Mesodermal cell (in vitro differentiated cells): ENCODE measurements around the gene PLEKHD1.
"Not testable (repeated sequence)": the region's sequence is repeated elsewhere in the genome, so short reads cannot be mapped to it uniquely, and the experiment has no call there.

Experiments
- H3K27ac ChIP-seq: 2 replicates; pipeline ENCODE4 v1.7.0; 2013; ENCODE audit warnings: mild to moderate bottlenecking, low read depth, low read length, moderate library complexity; ENCODE audit not compliant: severe bottlenecking
- H3K36me3 ChIP-seq: 2 replicates; pipeline ENCODE4 v1.7.1; 2013; ENCODE audit warnings: mild to moderate bottlenecking, low read length, moderate library complexity; ENCODE audit not compliant: control insufficient read depth, insufficient read depth
- H3K4me1 ChIP-seq: one replicate; pipeline ENCODE4 v1.7.1; 2013; ENCODE audit warnings: mild to moderate bottlenecking, low read length; ENCODE audit not compliant: insufficient read depth, control insufficient read depth, poor library complexity, severe bottlenecking
- H3K4me3 ChIP-seq: 2 replicates; pipeline ENCODE4 v1.7.0; 2013; ENCODE audit warnings: low read length, control low read depth, mild to moderate bottlenecking; ENCODE audit not compliant: insufficient read depth, poor library complexity, severe bottlenecking; ENCODE audit errors: extremely low read depth
- H3K9me3 ChIP-seq: 2 replicates; pipeline ENCODE4 v1.7.1; 2013; ENCODE audit warnings: mild to moderate bottlenecking, low read length, moderate library complexity; ENCODE audit not compliant: control insufficient read depth
- WGBS, 2 experiments: methylation state at CpG; one replicate each; pipeline ENCODE4 v1.1.5; 2013; ENCODE audit warnings: missing lambda C conversion rate in 2 of 2; ENCODE audit not compliant: insufficient coverage in 2 of 2; 5-methylcytosine and 5-hydroxymethylcytosine counted together

Gene PLEKHD1

DNA sequence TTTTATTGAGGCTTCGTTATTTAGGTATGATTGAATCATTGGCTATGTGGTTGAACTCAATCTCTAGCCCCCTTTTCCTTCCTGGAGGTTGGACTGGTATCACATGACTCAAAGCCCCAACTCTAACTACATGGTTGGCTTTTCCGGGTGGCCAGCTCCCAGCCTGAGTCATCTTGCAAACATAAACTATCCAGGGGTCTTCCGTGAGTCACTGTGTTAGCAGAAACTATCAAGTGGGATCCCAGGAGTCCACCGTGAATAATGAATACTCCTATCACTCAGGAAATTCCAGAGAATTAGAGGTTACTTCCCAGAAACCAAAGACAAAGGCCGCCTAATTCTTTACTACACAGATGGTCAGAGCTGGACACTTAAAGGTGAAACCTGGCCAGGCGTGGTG is 19.7 kb upstream of the PLEKHD1 start:
- Histone ChIP-seq H3K36me3 (peaks cover 13% of the 10 kb centered on the region), H3K4me1 (peaks cover 5% of the 10 kb centered on the region), H3K9me3 (no peaks in the 10 kb centered on the region), H3K4me3 (no peak overlapping the region), H3K27ac (peak overlapping the region; percentile 89)
- WGBS, 2 experiments: 50 to 60% methylated on average over 3 to 4 of the region's 6 CpGs

DNA sequence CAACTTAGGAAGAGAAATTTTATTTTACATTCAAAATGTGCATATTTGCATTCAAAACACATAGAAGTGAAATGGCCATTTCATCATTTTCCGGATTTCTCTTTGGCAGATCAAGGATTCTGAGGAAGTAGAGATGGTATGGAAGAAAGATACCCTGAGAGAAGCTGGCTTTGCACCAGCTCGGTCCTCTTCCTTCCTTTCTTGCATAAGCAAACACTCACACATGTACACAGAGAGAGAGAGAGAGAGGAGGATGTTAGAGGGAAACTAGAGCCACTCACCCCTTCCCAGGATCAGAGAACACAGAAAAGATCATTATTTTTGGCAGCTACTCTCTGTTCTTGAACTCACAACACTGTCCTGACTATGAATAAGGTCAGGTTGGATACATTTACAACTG is 15.6 kb upstream of the PLEKHD1 start:
- Histone ChIP-seq H3K9me3 (no peaks in the 10 kb centered on the region), H3K4me3 (no peak overlapping the region), H3K4me1 (peaks cover 8% of the 10 kb centered on the region), H3K36me3 (no peaks in the 10 kb centered on the region), H3K27ac (no peak overlapping the region)
- no CpG with 5 or more reads among the region's 2 CpGs for WGBS, 2 experiments

- no peaks in the 10 kb centered on the region for H3K9me3 ChIP-seq
- no peaks in the 10 kb centered on the region for H3K36me3 ChIP-seq
- no peak overlapping the region for H3K27ac ChIP-seq
- H3K4me3 ChIP-seq: no peak overlapping the region
- H3K4me1 ChIP-seq: peaks cover 5% of the 10 kb centered on the region
- WGBS, 2 experiments: 100% methylated on average over 2 to 3 of the region's 3 CpGs
Measured at GRCh38 chr14:69471436-69471835, 13.1 kb upstream of the PLEKHD1 start.

DNA sequence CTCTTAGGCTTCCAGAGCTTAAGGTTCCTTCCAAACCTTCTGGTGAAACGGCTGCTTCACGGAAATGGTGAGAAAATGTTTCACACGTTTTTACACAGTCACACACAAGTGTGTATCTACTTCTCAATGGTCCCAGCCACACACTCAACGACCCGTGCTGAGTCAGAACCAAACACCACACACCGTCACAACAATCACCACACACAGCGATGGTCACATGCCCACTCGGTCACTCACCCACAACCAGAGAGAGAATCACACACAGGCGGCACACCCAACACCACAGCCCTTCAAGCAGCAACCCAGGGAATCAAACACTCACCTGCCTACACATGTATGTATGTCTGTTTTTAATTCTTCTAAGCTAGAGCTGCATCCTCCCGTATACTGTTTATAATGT is 12.6 kb upstream of the PLEKHD1 start:
- H3K9me3 ChIP-seq: no peaks in the 10 kb centered on the region
- no peak overlapping the region for H3K27ac ChIP-seq
- no peak overlapping the region for H3K4me3 ChIP-seq
- WGBS, 2 experiments: 85 to 86% methylated on average over 5 to 9 of the region's 10 CpGs
- H3K4me1 ChIP-seq: peaks cover 5% of the 10 kb centered on the region
- no peaks in the 10 kb centered on the region for H3K36me3 ChIP-seq

DNA sequence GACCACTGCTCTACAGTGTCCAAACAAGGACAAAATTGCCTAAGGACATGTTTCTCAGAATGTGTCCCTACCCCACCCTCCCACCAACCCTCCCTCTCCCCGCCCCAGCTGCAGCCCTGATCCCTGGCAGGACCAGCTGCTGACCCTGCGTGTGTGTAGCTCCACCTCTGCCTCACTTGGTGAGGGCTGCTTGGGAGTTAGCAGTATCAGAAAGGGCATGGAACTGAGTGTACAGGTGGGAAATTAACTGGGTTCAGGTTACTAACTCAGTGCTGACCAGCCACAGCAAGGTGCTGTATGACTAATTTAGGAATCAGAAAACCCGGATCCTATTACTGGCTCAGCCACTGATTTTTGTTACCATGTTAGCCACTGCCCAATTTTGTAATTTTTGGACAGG is 11.3 kb upstream of the PLEKHD1 start:
- peaks cover 5% of the 10 kb centered on the region for H3K4me1 ChIP-seq
- H3K27ac ChIP-seq: no peak overlapping the region
- 33 to 90% methylated on average over 1 to 3 of the region's 3 CpGs for WGBS, 2 experiments
- H3K4me3 ChIP-seq: no peak overlapping the region
- no peaks in the 10 kb centered on the region for H3K9me3 ChIP-seq
- H3K36me3 ChIP-seq: no peaks in the 10 kb centered on the region

GRCh38 chr14:69473946-69474345 is 10.6 kb upstream of the PLEKHD1 start:
- 92 to 100% methylated on average over 1 to 2 of the region's 3 CpGs for WGBS, 2 experiments
- no peaks in the 10 kb centered on the region for H3K9me3 ChIP-seq
- no peak overlapping the region for H3K4me3 ChIP-seq
- H3K27ac ChIP-seq: no peak overlapping the region
- H3K36me3 ChIP-seq: no peaks in the 10 kb centered on the region
- H3K4me1 ChIP-seq: peaks cover 5% of the 10 kb centered on the region

- H3K36me3 ChIP-seq: no peaks in the 10 kb centered on the region
- no peak overlapping the region for H3K27ac ChIP-seq
- H3K4me3 ChIP-seq: no peak overlapping the region
- no peaks in the 10 kb centered on the region for H3K9me3 ChIP-seq
- WGBS, 2 experiments: 74 to 78% methylated on average over 7 to 8 of the region's 8 CpGs
- peaks cover 5% of the 10 kb centered on the region for H3K4me1 ChIP-seq
Measured at GRCh38 chr14:69475194-69475818, 9.2 kb upstream of the PLEKHD1 start.

- H3K36me3 ChIP-seq, H3K9me3 ChIP-seq, H3K27ac ChIP-seq, H3K4me1 ChIP-seq, H3K4me3 ChIP-seq: not testable (repeated sequence)
- 88 to 93% methylated on average over 2 to 3 of the region's 5 CpGs for WGBS, 2 experiments
Measured at GRCh38 chr14:69476824-69477450, 7.6 kb upstream of the PLEKHD1 start.

DNA sequence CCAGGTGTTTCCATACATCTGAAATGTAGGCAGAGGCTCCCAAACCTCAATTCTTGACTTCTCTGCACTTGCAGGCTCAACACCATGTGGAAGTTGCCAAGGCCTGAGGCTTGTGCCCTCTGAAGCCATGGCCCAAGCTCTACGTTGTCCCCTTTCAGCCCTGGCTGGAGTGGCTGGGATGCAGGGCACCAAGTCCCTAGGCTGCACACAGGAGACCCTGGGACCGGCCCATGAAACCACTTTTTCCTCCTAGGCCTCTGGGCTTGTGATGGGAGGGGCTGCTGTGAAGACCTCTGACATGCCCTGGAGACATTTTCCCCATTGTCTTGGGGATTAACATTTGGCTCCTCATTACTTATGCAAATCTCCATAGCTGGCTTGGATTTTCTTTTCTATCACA is 6.5 kb upstream of the PLEKHD1 start:
- 92% methylated on average over 2 of the region's 2 CpGs; no CpG with 5 or more reads in 1 of the 2 experiments for WGBS, 2 experiments

DNA sequence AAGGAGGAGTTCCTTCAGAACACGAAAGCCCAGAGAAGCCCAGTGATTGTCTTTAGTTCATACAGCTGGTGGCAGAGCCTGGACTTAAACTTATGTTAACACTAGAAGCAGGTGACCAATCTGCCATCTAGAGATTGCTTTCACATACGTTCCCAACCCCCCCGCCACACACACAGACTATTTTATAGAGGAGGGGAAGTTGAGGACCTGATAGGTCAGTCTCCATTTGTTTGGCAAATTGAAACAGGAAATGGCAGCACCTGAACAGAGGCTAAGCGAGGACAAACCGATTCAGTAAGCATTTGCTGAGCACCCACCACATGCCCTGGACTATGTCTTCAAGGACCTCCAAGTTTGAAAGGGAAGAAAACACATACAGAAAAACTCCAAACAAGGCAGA is 4.8 kb upstream of the PLEKHD1 start:
- Histone ChIP-seq H3K9me3 (no peaks in the 10 kb centered on the region), H3K4me3 (no peak overlapping the region), H3K36me3 (no peaks in the 10 kb centered on the region), H3K4me1 (no peaks in the 10 kb centered on the region), H3K27ac (no peak overlapping the region)
- WGBS, 2 experiments: 94 to 100% methylated on average over 2 to 3 of the region's 5 CpGs

More for the DNA sequence above, 6.5 kb upstream of the PLEKHD1 start:
- H3K36me3 ChIP-seq, H3K4me3 ChIP-seq, H3K9me3 ChIP-seq, H3K27ac ChIP-seq, H3K4me1 ChIP-seq: not testable (repeated sequence)

GRCh38 chr14:69480136-69480535 is 4.4 kb upstream of the PLEKHD1 start:
- no peaks in the 10 kb centered on the region for H3K4me1 ChIP-seq
- 86 to 88% methylated on average over 3 to 5 of the region's 5 CpGs for WGBS, 2 experiments
- H3K27ac ChIP-seq: no peak overlapping the region
- H3K9me3 ChIP-seq: no peaks in the 10 kb centered on the region
- no peaks in the 10 kb centered on the region for H3K36me3 ChIP-seq
- no peak overlapping the region for H3K4me3 ChIP-seq
